Sciatic nerve (tissue), 2 donors: ENCODE results near the gene BAHD1. TPM values are rescaled to one million over a fixed set of nuclear protein-coding genes. Genes with fewer than 3 reads are reported as not detected.
A peak's percentile ranks its signal among the peaks of the same experiment; 100 is the strongest.

Experiments used
- ATAC-seq: fragments of 200-7000 bp; cut with Tn5 transposase; one replicate; pipeline ENCODE4 v1.9.1; 2020; ENCODE audit warnings: mild to moderate bottlenecking, moderate library complexity
- DNase-seq: peaks from one replicate; pipeline ENCODE4 v3.0.0-alpha.2; 2020; ENCODE audit warnings: low spot score
- intact Hi-C: fragments of 100-400 bp; cut with DNase I; formaldehyde crosslinking; loops from one replicate; pipeline ENCODE4 v1.14.2; 2022
- total RNA-seq: library from RNA; stranded (reverse); fragmentation: NEBNext Ultra II Directional; extraction: Animal tissue kit (Norgen Biotek cat#: 25700); gene quantifications from one replicate; pipeline ENCODE4 v1.2.1, GENCODE V29; 2021
- donor health status: DM: no; HTN: no; CAD: no.
- donor health status: DM: no; HTN: no; CAD: no.

The BAHD1 gene
- total RNA-seq, 1 donor from 2014 or later, result 17.2 TPM

GRCh38 chr15:40461958-40462357 lies 21.2 kb downstream of the BAHD1 start:
- intact Hi-C loops, result no loop called here
- DNase-seq (no peak), ATAC-seq (no peak)

DNA sequence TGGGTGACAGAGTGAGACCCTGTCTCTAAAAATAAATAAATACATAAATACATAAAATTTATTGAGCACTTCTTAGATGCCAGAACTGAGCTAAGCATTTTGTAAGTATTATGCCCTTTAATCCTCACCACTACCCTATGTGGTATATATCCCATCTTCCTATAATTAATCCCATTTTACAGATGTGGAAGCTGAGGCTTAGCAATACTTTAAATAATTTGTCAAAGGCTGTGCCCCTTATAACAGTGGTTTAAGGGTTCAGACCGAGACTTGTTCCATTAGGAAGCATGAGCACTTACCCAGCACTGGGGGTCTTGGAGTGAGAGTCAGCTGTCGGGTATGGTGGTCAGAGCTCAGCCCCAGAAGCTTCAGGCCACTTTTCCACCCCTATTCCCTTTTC lies 22.5 kb downstream of the BAHD1 start:
- DNase-seq (no peak), ATAC-seq (no peak)
- intact Hi-C loops, result no loop called here

DNA sequence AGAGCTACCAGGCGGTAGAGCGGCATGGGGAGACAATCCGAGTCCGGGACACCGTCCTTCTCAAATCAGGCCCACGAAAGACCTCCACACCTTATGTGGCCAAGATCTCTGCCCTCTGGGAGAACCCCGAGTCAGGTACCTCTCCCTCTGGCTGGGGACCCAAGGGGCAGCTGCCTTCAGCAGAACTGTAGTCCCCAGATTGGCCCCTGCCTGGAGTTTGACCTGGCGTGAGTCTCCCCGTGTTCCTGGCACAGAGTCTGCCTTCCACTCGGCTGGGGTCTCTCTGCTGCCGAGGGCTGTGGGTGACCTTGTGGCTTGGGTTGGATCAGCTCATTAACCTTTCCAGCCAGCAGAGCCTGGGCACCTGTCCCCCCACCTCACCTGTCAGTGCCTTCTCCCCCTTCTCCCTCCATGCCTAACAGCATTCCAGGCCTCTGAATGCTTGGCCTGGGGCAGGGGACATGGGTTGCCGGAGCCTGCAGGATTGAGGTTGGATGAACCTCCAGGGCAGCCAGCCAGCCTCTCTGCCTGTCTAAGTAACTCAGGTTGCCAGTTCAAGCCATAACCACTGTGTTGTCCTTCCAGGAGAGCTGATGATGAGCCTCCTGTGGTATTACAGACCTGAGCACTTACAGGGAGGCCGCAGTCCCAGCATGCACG lies 23.3 kb downstream of the BAHD1 start:
- intact Hi-C loops, result no loop called here
- ATAC-seq, result no peak

DNA sequence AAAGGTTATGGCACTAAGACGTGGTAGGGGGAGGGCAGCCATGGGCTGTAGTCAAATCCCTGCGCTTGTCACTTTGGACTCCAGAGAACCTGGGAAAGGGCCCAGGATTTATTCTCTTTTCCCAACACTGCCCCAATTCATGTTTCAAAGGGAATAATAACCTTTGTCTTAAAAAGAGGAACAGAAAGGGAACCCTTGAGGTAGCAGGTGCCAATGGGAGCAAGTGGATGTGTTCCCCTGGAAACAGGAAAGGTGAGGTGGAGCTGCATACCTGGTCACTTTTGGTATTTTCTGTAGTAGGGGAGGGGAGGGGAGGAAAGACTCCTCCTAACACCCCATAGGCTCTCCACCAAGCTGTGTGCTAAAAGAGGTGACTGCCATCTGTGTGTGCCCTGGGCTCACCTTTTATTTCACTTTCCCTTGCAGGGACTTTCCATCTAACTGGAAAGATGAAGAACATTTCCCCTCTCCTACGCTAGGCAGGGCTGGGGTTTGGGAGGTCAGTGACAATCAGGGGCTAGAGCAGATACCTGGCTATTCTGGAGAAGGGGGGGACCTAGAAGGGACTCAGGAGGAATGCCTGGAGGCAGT lies 23.9 kb downstream of the BAHD1 start:
- DNase-seq (no peak), ATAC-seq (no peak)
- intact Hi-C loops, result no loop called here

More for the DNA sequence above, 23.3 kb downstream of the BAHD1 start:
- DNase-seq, result no peak

DNA sequence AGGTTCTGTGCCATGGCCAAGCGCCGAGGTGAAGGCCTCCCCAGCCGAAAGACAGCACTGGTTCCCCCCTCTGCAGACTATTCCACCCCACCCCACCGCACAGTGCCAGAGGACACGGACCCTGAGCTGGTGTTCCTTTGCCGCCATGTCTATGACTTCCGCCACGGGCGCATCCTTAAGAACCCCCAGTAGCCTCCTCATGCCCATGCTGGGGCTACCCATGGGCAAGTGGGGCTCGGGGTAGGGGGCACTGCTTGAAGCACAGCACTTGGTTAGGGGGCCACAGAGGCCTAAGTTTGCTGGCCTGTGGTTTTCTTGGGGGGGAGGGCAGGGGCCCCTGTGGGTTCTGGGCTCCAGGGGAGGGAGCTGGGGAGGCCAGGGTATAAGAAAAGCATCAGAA lies 25.2 kb downstream of the BAHD1 start:
- intact Hi-C loops, result no loop called here
- ATAC-seq (no peak), DNase-seq (no peak)

- intact Hi-C loops, result no loop called here
- no peak for DNase-seq
- ATAC-seq, result no peak
Measured at GRCh38 chr15:40466426-40467260, 25.9 kb downstream of the BAHD1 start.

GRCh38 chr15:40467261-40467615 lies 26.5 kb downstream of the BAHD1 start:
- intact Hi-C loops, result no loop called here
- ATAC-seq (no peak), DNase-seq (no peak)

- DNase-seq (no peak), ATAC-seq (no peak)
- intact Hi-C loops, result no loop called here
Measured at GRCh38 chr15:40468898-40469331, 28.2 kb downstream of the BAHD1 start.

GRCh38 chr15:40469776-40470390 lies 29.1 kb downstream of the BAHD1 start:
- intact Hi-C loops, result no loop called here
- ATAC-seq (no peak), DNase-seq (no peak)

DNA sequence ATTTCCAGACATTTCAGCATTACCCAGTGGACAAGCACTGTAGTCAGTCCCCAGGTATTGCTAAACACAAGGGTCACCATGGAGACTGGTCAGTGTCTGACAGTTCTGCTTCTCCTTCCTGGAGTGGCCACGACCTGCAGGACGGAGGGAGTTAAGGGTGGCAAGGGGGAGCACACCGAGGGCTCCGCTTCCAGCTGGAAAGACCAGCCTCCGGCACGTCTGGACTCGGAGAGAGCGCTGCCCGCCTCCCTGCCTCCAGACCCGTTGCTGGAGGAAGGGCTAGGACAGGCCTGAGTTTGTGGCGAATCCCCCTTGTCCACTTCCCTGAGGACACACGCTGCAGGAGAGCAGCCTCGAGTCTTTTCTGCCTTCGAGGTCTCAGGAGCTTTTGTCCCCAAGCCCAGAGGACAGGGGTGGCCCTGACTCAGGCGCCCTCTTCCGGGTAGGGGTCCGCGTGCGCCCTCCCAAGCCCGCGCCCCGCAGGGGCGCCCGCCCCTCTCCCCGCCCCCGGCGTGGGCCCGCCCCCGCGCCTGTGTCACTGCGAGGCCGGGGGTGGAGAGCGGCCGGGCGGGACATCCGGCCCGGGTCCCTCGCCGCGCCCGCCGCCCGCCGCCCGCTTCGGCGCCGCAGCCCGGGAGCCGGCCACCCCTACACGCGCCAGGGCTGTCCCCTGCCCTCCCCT lies 29.8 kb downstream of the BAHD1 start, which contains the start of gene CHST14:
Gene CHST14, plus strand, starts transcription at position 562 of the 682 bp plus-strand sequence. CDS start 230 bp downstream, outside the sequence.
- intact Hi-C loops, result no loop called here
- ATAC-seq (peak; percentile 85), DNase-seq (no peak)

DNA sequence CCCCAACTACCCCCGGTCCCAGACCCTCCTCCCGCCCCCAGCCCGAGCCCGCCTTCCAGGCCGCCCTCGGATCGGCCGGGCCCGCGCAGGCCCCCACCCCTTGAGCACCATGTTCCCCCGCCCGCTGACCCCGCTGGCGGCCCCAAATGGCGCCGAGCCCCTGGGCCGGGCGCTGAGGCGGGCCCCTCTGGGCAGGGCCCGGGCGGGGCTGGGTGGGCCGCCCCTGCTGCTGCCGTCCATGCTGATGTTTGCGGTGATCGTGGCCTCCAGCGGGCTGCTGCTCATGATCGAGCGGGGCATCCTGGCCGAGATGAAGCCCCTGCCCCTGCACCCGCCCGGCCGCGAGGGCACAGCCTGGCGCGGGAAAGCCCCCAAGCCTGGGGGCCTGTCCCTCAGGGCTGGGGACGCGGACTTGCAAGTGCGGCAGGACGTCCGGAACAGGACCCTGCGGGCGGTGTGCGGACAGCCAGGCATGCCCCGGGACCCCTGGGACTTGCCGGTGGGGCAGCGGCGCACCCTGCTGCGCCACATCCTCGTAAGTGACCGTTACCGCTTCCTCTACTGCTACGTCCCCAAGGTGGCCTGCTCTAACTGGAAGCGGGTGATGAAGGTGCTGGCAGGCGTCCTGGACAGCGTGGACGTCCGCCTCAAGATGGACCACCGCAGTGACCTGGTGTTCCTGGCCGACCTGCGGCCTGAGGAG lies 30.5 kb downstream of the BAHD1 start:
- peak; percentile 31 for ATAC-seq
- intact Hi-C loops, result no loop called here
- no peak for DNase-seq

DNA sequence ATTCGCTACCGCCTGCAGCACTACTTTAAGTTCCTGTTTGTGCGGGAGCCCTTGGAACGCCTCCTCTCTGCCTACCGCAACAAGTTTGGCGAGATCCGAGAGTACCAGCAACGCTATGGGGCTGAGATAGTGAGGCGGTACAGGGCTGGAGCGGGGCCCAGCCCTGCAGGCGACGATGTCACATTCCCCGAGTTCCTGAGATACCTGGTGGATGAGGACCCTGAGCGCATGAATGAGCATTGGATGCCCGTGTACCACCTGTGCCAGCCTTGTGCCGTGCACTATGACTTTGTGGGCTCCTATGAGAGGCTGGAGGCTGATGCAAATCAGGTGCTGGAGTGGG lies 31.0 kb downstream of the BAHD1 start:
- intact Hi-C loops, result no loop called here
- no peak for DNase-seq
- peak; percentile 5 for ATAC-seq

DNA sequence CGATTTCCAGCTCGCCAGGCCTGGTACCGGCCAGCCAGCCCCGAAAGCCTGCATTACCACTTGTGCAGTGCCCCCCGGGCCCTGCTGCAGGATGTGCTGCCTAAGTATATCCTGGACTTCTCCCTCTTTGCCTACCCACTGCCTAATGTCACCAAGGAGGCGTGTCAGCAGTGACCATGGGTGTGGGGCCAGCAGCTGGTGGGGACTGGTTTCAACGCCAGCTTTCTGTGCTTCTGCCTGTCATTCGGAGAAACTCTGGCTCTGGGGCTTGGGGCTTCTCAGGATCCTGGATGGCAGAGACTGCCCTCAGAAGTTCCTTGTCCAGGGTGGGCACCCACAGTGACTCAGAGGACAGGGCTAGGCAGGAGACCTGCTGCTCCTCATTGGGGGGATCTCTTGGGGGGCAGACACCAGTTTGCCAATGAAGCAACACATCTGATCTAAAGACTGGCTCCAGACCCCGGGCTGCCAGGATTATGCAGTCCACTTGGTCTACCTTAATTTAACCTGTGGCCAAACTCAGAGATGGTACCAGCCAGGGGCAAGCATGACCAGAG lies 31.5 kb downstream of the BAHD1 start:
- ATAC-seq (no peak), DNase-seq (no peak)
- intact Hi-C loops, result no loop called here

DNA sequence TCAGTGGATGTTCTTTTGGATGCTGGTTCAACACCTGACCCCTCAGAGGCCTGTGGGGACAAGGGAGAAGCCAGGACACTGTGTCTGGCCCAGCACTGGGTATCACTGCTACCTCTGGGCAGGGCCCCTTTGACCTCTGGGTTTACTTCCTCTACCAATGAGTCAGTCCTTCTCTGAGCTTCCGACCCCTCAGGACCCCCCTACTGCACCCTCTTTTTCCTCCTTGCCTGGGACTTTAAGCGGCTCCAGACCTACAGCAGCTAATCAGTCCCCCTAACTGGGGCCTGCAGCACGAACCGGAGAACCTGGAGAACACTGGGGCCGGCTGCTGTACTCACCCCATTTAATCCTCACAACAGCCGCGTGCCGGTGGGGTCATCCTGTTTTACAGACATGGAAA lies 33.8 kb downstream of the BAHD1 start:
- ATAC-seq (no peak), DNase-seq (no peak)
- intact Hi-C loops, result no loop called here

- intact Hi-C loops, result no loop called here
- DNase-seq (no peak), ATAC-seq (no peak)
Measured at GRCh38 chr15:40477642-40478327, 37.0 kb downstream of the BAHD1 start.

DNA sequence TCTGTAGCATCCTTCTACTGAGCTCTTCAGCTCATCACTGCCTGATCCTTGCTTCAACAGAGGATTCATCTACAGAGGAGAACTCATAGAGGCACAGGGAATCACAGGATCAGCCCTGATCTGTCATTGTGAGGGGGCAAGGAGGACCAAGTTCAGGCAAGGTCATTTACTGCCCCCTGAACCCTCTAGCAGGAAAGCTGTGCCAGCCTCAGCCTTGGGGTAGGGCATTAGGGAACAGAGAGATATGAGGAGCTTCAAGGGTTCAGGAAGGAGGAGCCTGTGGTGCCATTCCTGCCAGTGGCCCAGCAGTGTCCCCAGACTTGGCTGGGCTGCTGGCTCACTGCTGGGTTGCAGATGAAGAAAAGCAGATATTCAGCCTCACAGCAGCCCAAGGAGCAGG lies 38.3 kb downstream of the BAHD1 start:
- intact Hi-C loops, result no loop called here
- DNase-seq (no peak), ATAC-seq (no peak)

DNA sequence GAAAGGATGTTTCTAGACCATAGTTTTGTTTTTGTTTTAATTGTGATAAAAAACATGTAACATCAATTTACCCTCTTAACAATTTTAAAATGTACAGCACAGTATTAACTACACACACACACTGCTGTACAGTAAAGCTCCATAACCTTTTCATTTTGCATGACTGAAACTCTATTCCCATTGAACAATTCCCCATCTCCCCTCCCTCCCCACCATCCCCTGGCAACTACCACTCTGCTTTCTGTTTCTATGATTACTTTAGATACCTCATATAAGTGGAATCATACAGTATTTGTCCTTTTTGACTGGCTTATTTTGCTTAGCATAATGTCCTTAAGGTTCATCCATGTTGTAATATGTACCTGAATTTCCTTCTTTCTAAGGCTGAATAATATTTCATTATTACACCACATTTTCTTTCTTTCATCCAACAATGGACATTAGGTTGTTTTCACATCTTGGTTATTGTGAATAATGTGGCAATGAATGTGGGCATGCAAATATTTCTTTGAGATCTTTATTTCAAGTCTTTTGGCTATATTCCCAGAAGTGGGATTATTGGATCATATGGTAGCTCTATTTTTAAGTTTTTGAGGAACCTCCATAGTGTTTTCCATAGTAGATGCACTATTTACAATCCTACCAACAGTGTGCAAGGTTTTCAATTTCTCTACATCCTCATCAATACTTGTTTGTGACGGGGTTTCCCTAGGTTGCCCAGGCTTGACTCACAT lies 40.8 kb downstream of the BAHD1 start:
- ATAC-seq, result no peak
- intact Hi-C loops, result no loop called here
- DNase-seq, result no peak
